A673 (cell line): ENCODE measurements around the gene CREB5. TPM values are rescaled to one million over a fixed set of nuclear protein-coding genes. Genes with fewer than 3 reads are reported as not detected.

Experiments used
- BruUV-seq: library from RNA; stranded (reverse); fragments of 400-500 nt; replicated peaks from 2 replicates; lab custom pipeline; 2021; lab: Mats Ljungman, UMichigan
- CTCF ChIA-PET: fragments of 300-600 bp; sonication (Branson Sonifier 250); formaldehyde crosslinking; loops from one replicate; lab custom pipeline; 2022; ENCODE audit warnings: antibody characterized with exemption; lab: Charles Lee
- POLR2A ChIA-PET: fragments of 300-600 bp; sonication (Branson Sonifier 250); formaldehyde crosslinking; loops from one replicate; lab custom pipeline; 2022; ENCODE audit warnings: antibody characterized with exemption; ENCODE audit not compliant: low non-redundant PET; lab: Charles Lee
- DNase-seq: peaks from one replicate; pipeline ENCODE4 v3.0.0-alpha.2; 2015; ENCODE audit warnings: low spot score
- H3K27ac ChIP-seq: fragments of 200-600 bp; sonication (generic); 2 replicates; pipeline ENCODE4 v1.5.1; 2016; ENCODE audit warnings: mixed run types, low read depth, mild to moderate bottlenecking, mixed read lengths, antibody characterized with exemption, low read length; ENCODE audit not compliant: poor library complexity, severe bottlenecking
- H3K27me3 ChIP-seq: fragments of 200-600 bp; sonication (generic); replicated peaks from 2 replicates; pipeline ENCODE4 v1.6.1; 2017; ENCODE audit warnings: mixed run types, low read depth, mild to moderate bottlenecking, mixed read lengths, antibody characterized with exemption, low read length; ENCODE audit not compliant: insufficient read depth, poor library complexity
- H3K36me3 ChIP-seq: fragments of 200-600 bp; sonication (generic); 2 replicates; pipeline ENCODE4 v1.6.1; 2016; ENCODE audit warnings: mixed run types, mild to moderate bottlenecking, mixed read lengths, antibody characterized with exemption, low read length; ENCODE audit not compliant: insufficient read depth, poor library complexity, severe bottlenecking
- H3K4me1 ChIP-seq: fragments of 200-600 bp; sonication (generic); 2 replicates; pipeline ENCODE4 v1.6.1; 2017; ENCODE audit warnings: mixed run types, mild to moderate bottlenecking, mixed read lengths, antibody characterized with exemption, low read length; ENCODE audit not compliant: insufficient read depth, poor library complexity, severe bottlenecking
- H3K4me3 ChIP-seq: fragments of 200-600 bp; sonication (generic); 2 replicates; pipeline ENCODE4 v1.5.1; 2016; ENCODE audit warnings: low read depth, mixed run types, mild to moderate bottlenecking, mixed read lengths, low read length; ENCODE audit not compliant: poor library complexity, severe bottlenecking
- H3K9me3 ChIP-seq: fragments of 200-600 bp; sonication (generic); 2 replicates; pipeline ENCODE4 v1.6.1; 2016; ENCODE audit warnings: mixed run types, low read depth, mild to moderate bottlenecking, mixed read lengths, antibody characterized with exemption, low read length; ENCODE audit not compliant: poor library complexity, severe bottlenecking
- EZH2 ChIP-seq: fragments of 200-600 bp; sonication (generic); IDR thresholded peaks from 2 replicates; pipeline ENCODE4 v1.6.1; 2017; ENCODE audit warnings: borderline replicate concordance, low read depth, mild to moderate bottlenecking, mixed read lengths, antibody characterized with exemption, low read length; ENCODE audit not compliant: poor library complexity, severe bottlenecking
- intact Hi-C: fragments of 100-400 bp; cut with micrococcal nuclease; formaldehyde crosslinking; loops from one replicate; pipeline ENCODE4 v1.10.0; 2022; ENCODE audit not compliant: unreplicated experiment
- total RNA-seq: library from RNA; stranded (reverse); gene quantifications from 2 replicates; pipeline ENCODE4 v1.2.3, GENCODE V29; 2021
- TF ChIP-seq, protein P1 (sequence below): fragments of 300-800, 200-600 bp; sonication (generic); conservative IDR thresholded peaks from 2 replicates; pipeline ENCODE4 v1.5.1; 2017; ENCODE audit warnings: low read depth, mild to moderate bottlenecking, antibody characterized with exemption, low read length, moderate library complexity, mixed read lengths

CREB5 gene
- total RNA-seq, 1 experiment from 2014 or later: 10.3 TPM

- TF ChIP-seq, protein P1, sequence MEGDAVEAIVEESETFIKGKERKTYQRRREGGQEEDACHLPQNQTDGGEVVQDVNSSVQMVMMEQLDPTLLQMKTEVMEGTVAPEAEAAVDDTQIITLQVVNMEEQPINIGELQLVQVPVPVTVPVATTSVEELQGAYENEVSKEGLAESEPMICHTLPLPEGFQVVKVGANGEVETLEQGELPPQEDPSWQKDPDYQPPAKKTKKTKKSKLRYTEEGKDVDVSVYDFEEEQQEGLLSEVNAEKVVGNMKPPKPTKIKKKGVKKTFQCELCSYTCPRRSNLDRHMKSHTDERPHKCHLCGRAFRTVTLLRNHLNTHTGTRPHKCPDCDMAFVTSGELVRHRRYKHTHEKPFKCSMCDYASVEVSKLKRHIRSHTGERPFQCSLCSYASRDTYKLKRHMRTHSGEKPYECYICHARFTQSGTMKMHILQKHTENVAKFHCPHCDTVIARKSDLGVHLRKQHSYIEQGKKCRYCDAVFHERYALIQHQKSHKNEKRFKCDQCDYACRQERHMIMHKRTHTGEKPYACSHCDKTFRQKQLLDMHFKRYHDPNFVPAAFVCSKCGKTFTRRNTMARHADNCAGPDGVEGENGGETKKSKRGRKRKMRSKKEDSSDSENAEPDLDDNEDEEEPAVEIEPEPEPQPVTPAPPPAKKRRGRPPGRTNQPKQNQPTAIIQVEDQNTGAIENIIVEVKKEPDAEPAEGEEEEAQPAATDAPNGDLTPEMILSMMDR: no peak
- TF ChIP-seq EZH2: no peak
- intact Hi-C loops: no loop called here
- no TSS peak for BruUV-seq
- H3K27ac ChIP-seq: no peak overlapping the region
- H3K4me3 ChIP-seq: no peak overlapping the region
- no peaks in the 10 kb centered on the region for H3K9me3 ChIP-seq
- H3K4me1 ChIP-seq: no peaks in the 10 kb centered on the region
- POLR2A ChIA-PET: no interaction called here
- DNase-seq: no peak
- H3K27me3 ChIP-seq: peaks cover 29% of the 10 kb centered on the region
- no peaks in the 10 kb centered on the region for H3K36me3 ChIP-seq
- CTCF ChIA-PET: no interaction called here
Observed at GRCh38 chr7:28418966-28419365, 6.6 kb downstream of the CREB5 start.

DNA sequence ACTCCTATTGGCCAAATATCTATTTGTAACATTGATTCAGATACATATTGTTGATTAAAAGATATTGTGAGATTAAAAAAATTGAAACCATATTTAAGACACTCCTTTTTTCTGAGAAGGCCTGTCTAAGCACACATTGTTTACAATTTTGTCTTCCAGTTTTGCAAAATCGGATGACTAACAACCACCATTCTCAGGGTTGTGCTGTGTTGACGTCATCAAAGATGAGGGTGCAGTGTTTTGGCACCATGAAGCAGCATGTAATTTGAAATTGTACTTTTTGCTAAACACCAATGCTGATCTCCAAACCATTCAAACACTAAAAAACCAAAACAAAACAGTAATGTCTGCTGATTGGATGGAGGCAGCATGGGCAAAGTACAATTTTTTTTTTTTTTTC, 7.4 kb downstream of the CREB5 start:
- BruUV-seq: no TSS peak

DNA sequence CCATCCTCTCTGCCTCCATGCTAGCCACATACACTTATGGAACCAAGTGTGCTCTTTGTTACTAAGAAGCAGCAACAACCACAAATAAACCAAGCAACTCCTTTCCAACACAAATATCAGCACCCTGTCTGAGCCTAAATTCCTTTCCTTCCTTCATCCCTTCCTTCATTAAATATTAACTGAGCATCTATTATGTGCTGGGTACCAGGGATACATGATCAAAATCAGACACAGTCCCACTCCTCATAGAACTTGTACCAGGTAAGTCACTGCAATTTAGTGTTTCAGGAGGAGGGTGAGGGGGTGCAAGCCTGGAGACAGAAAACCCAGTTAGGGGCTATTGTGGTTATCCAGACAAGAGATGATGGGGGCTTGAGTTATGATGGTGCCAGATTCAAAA, 10.8 kb downstream of the CREB5 start:
- H3K36me3 ChIP-seq: no peaks in the 10 kb centered on the region
- CTCF ChIA-PET: no interaction called here
- POLR2A ChIA-PET: no interaction called here

More for the DNA sequence above, 7.4 kb downstream of the CREB5 start:
- Histone ChIP-seq H3K27ac (no peak overlapping the region), H3K4me3 (no peak overlapping the region), H3K4me1 (no peaks in the 10 kb centered on the region), H3K36me3 (no peaks in the 10 kb centered on the region), H3K9me3 (no peaks in the 10 kb centered on the region), H3K27me3 (peaks cover 22% of the 10 kb centered on the region)
- TF ChIP-seq, protein P1: no peak
- no peak for TF ChIP-seq EZH2
- POLR2A ChIA-PET: no interaction called here
- intact Hi-C loops: no loop called here
- DNase-seq: no peak
- CTCF ChIA-PET: no interaction called here

More for the DNA sequence above, 10.8 kb downstream of the CREB5 start:
- intact Hi-C loops: no loop called here
- Histone ChIP-seq H3K4me3 (no peak overlapping the region), H3K9me3 (no peaks in the 10 kb centered on the region), H3K4me1 (no peaks in the 10 kb centered on the region), H3K27ac (no peak overlapping the region), H3K27me3 (no peaks in the 10 kb centered on the region)
- DNase-seq: no peak
- TF ChIP-seq EZH2: no peak
- TF ChIP-seq, protein P1: no peak
- BruUV-seq: no TSS peak
